Measurements from ENCODE around the gene VSIG4. TPM values are rescaled to one million over a fixed set of nuclear protein-coding genes. Genes with fewer than 3 reads are reported as not detected.

VSIG4 gene
- total RNA-seq, 1 experiment from 2014 or later, result not detected

DNA sequence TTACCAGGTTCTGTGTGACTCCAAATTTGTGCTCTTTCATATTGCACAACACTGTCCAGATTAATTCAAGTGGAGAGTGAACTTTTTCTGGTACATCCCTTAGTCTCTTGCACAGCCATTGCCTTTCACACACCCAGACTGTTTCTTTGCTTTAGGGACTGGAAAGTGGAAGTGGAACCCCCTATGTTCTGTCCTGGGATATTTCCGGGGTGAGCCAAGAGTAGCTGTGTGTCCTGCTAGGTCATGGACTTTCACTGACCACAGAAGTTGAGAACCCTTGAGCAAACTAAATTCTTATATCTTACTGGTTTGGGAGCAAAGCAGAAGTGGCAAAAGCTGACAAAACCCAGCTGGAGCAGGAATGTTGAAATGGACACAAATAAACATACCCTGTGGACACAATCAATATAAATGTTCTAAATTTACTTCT is 10.3 kb upstream of the VSIG4 start:
- no peak overlapping the region for H2AK5ac ChIP-seq (ENCODE audit: insufficient read length, low read length)
- no peak overlapping the region for H3K56ac ChIP-seq (ENCODE audit: insufficient read length, low read depth, low read length)
- no peak for TF ChIP-seq CTCF (conservative IDR thresholded peaks at IDR 0.05)
- WGBS (ENCODE audit: extremely low coverage, insufficient read length, low lambda C conversion rate), result no CpG with 5 or more reads among the region's 1 CpG
- no peak overlapping the region for H3K18ac ChIP-seq (ENCODE audit: insufficient read length, low read depth, low read length)
- H3K14ac ChIP-seq (ENCODE audit: insufficient read depth, low read length), result no peak overlapping the region
- H4K20me1 ChIP-seq (ENCODE audit: control insufficient read depth, insufficient read depth, insufficient read length), result no peaks in the 10 kb centered on the region
- Mint-ChIP-seq H3K4me3 (no peak overlapping the region), H3K9me3 (peaks cover 44 to 56% of the 10 kb centered on the region in 2 experiments), H3K27ac (no peak overlapping the region), H3K4me1 (0 out of 4 replicates have a peak, but pooled peaks cover 0 to 3% of the 10 kb centered on the region in 2 experiments), H3K36me3 (ENCODE audit: insufficient read depth in 1 of 3, low read depth in 3 of 3) (peaks cover 0 to 6% (median 0%) of the 10 kb centered on the region in 3 experiments; a peak in 2 of 7 replicates), H3K27me3 (ENCODE audit: low read depth) (no peaks in the 10 kb centered on the region)
- H3K9ac ChIP-seq (ENCODE audit: extremely low read depth, insufficient read length, low read length), result no peak overlapping the region
- H3K9me3 ChIP-seq (ENCODE audit: control insufficient read depth, low read depth, low read length), result peaks cover 38% of the 10 kb centered on the region
- H2BK120ac ChIP-seq (ENCODE audit: low read depth, low read length, poor library complexity, severe bottlenecking), result no peak overlapping the region
- H2BK5ac ChIP-seq (ENCODE audit: insufficient read length, low read length), result no peak overlapping the region
- H3K79me2 ChIP-seq (ENCODE audit: insufficient read depth, low read length), result no peaks in the 10 kb centered on the region
- no peak overlapping the region for H4K8ac ChIP-seq (replicated peaks; ENCODE audit: insufficient read length, low read depth, low read length)
- no peaks in the 10 kb centered on the region for H3K27me3 ChIP-seq (ENCODE audit: insufficient read depth, low read length)
- no peak overlapping the region for H3K4me2 ChIP-seq (ENCODE audit: insufficient read depth, insufficient read length, low read length)
- no peak overlapping the region for H4K91ac ChIP-seq (ENCODE audit: insufficient read length, low read depth, low read length)
- H2BK20ac ChIP-seq (ENCODE audit: low read depth, low read length, poor library complexity, severe bottlenecking), result no peak overlapping the region
- H2BK15ac ChIP-seq (ENCODE audit: low read depth, low read length), result no peak overlapping the region
- no peaks in the 10 kb centered on the region for H3K23me2 ChIP-seq (ENCODE audit: insufficient read length, low read depth, low read length, poor library complexity, severe bottlenecking)
- no peak overlapping the region for H4K5ac ChIP-seq (ENCODE audit: insufficient read length, low read depth, low read length)
- H2AFZ ChIP-seq (ENCODE audit: low read length), result no peak overlapping the region
- H2BK12ac ChIP-seq (ENCODE audit: insufficient read length, low read depth, low read length), result no peak overlapping the region
- H3K23ac ChIP-seq (ENCODE audit: insufficient read length, low read depth, low read length), result no peak overlapping the region
- no peak overlapping the region for H3K27ac ChIP-seq (ENCODE audit: insufficient read length, low read depth, low read length)
- H3K79me1 ChIP-seq (ENCODE audit: insufficient read depth, low read depth, low read length, poor library complexity, severe bottlenecking), result no peaks in the 10 kb centered on the region
- no peak overlapping the region for H3K4ac ChIP-seq (ENCODE audit: low read depth, low read length)
- H3T11ph ChIP-seq (ENCODE audit: low read length), result no peak overlapping the region
- no peak for DNase-seq
- H3K4me1 ChIP-seq (ENCODE audit: insufficient read depth, low read length), result no peaks in the 10 kb centered on the region
